ENCODE measurements around the gene AMDHD2. TPM values are rescaled to one million over a fixed set of nuclear protein-coding genes. Genes with fewer than 3 reads are reported as not detected.

The AMDHD2 gene
- total and polyA plus RNA-seq, 4 donors, result 7.5 to 25.3 (median 15.7) TPM

- peak overlapping the region; percentile 6 to 33 for H3K27ac ChIP-seq (ENCODE audit: low read depth in 1 of 2, low read length in 2 of 2)
- peak overlapping the region; percentile 18 to 87 (median 76) for H3K4me3 ChIP-seq (ENCODE audit: low read depth in 1 of 3, low read length in 3 of 3)
- H3K9ac ChIP-seq (ENCODE audit: low read depth in 1 of 2, low read length in 2 of 2), result no peak overlapping the region
- no peaks in the 10 kb centered on the region for H3K27me3 ChIP-seq (ENCODE audit: control insufficient read depth in 4 of 4, insufficient read depth in 4 of 4, low read length in 3 of 4)
- 8% methylated on average over 55 of the region's 55 CpGs for WGBS
- peaks cover 30 to 62% (median 47%) of the 10 kb centered on the region in 4 donors for H3K4me1 ChIP-seq (ENCODE audit: control insufficient read depth in 4 of 4, insufficient read depth in 4 of 4, low read length in 3 of 4)
- H3K36me3 ChIP-seq (ENCODE audit: control insufficient read depth in 4 of 4, insufficient read depth in 3 of 4, low read depth in 1 of 4, low read length in 3 of 4), result no peaks in the 10 kb centered on the region
- no peaks in the 10 kb centered on the region for H3K9me3 ChIP-seq (ENCODE audit: control insufficient read depth in 4 of 4, low read length in 3 of 4)
- no peak for DNase-seq (ENCODE audit: low spot score)
- no peak for TF ChIP-seq HNF4A (conservative IDR thresholded peaks at IDR 0.05)
- TF ChIP-seq FOXA2 (IDR thresholded peaks at IDR 0.05), result no peak
- TF ChIP-seq GABPA (IDR thresholded peaks at IDR 0.05 in 1 of 2, conservative IDR thresholded peaks at IDR 0.05 in 1 of 2), result no peak
- no peak for TF ChIP-seq RAD21 (IDR thresholded peaks at IDR 0.05)
- TF ChIP-seq SP1 (IDR thresholded peaks at IDR 0.05), result no peak
- TF ChIP-seq YY1 (IDR thresholded peaks at IDR 0.05), result no peak
- TF ChIP-seq HNF4G (IDR thresholded peaks at IDR 0.05), result no peak
- TF ChIP-seq RXRA (IDR thresholded peaks at IDR 0.05), result no peak
- TF ChIP-seq FOXA1 (IDR thresholded peaks at IDR 0.05), result no peak
- TF ChIP-seq, protein P1, sequence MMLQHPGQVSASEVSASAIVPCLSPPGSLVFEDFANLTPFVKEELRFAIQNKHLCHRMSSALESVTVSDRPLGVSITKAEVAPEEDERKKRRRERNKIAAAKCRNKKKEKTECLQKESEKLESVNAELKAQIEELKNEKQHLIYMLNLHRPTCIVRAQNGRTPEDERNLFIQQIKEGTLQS (IDR thresholded peaks at IDR 0.05), result no peak
- TF ChIP-seq, protein P2, sequence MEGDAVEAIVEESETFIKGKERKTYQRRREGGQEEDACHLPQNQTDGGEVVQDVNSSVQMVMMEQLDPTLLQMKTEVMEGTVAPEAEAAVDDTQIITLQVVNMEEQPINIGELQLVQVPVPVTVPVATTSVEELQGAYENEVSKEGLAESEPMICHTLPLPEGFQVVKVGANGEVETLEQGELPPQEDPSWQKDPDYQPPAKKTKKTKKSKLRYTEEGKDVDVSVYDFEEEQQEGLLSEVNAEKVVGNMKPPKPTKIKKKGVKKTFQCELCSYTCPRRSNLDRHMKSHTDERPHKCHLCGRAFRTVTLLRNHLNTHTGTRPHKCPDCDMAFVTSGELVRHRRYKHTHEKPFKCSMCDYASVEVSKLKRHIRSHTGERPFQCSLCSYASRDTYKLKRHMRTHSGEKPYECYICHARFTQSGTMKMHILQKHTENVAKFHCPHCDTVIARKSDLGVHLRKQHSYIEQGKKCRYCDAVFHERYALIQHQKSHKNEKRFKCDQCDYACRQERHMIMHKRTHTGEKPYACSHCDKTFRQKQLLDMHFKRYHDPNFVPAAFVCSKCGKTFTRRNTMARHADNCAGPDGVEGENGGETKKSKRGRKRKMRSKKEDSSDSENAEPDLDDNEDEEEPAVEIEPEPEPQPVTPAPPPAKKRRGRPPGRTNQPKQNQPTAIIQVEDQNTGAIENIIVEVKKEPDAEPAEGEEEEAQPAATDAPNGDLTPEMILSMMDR (IDR thresholded peaks at IDR 0.05; ENCODE audit: low read depth, low read length, missing input control), result no peak
- no peak for TF ChIP-seq ZBTB33 (IDR thresholded peaks at IDR 0.05)
Measured at GRCh38 chr16:2475413-2476344, 44.5 kb upstream of the AMDHD2 start.

- Histone ChIP-seq H3K36me3 (ENCODE audit: control insufficient read depth in 4 of 4, insufficient read depth in 3 of 4, low read depth in 1 of 4, low read length in 3 of 4) (no peaks in the 10 kb centered on the region), H3K9ac (ENCODE audit: low read depth in 1 of 2, low read length in 2 of 2) (no peak overlapping the region), H3K27ac (ENCODE audit: low read depth in 1 of 2, low read length in 2 of 2) (no peak overlapping the region), H3K4me1 (ENCODE audit: control insufficient read depth in 4 of 4, insufficient read depth in 4 of 4, low read length in 3 of 4) (peaks cover 27 to 60% (median 45%) of the 10 kb centered on the region in 4 donors), H3K9me3 (ENCODE audit: control insufficient read depth in 4 of 4, low read length in 3 of 4) (no peaks in the 10 kb centered on the region), H3K27me3 (ENCODE audit: control insufficient read depth in 4 of 4, insufficient read depth in 4 of 4, low read length in 3 of 4) (no peaks in the 10 kb centered on the region), H3K4me3 (ENCODE audit: low read depth in 1 of 3, low read length in 3 of 3) (no peak overlapping the region)
- no peak for DNase-seq (ENCODE audit: low spot score)
- 82% methylated on average over 9 of the region's 9 CpGs for WGBS
- no peak for TF ChIP-seq HNF4G (IDR thresholded peaks at IDR 0.05)
- TF ChIP-seq NR2F2 (IDR thresholded peaks at IDR 0.05), result no peak
- TF ChIP-seq, protein P2 (IDR thresholded peaks at IDR 0.05; ENCODE audit: low read depth, low read length, missing input control), result no peak
- TF ChIP-seq YY1 (IDR thresholded peaks at IDR 0.05), result no peak
- TF ChIP-seq FOXA2 (IDR thresholded peaks at IDR 0.05), result no peak
- TF ChIP-seq HNF4A (conservative IDR thresholded peaks at IDR 0.05), result no peak
- no peak for TF ChIP-seq RXRA (IDR thresholded peaks at IDR 0.05)
- TF ChIP-seq SP1 (IDR thresholded peaks at IDR 0.05), result no peak
- TF ChIP-seq, protein P1 (IDR thresholded peaks at IDR 0.05), result no peak
- no peak for TF ChIP-seq EGR1 (IDR thresholded peaks at IDR 0.05; ENCODE audit: low read depth in 2 of 2)
- no peak for TF ChIP-seq FOXA1 (IDR thresholded peaks at IDR 0.05)
- no peak for TF ChIP-seq JUND (IDR thresholded peaks at IDR 0.05)
- TF ChIP-seq RAD21 (IDR thresholded peaks at IDR 0.05), result no peak
- no peak for TF ChIP-seq ZBTB33 (IDR thresholded peaks at IDR 0.05)
- TF ChIP-seq, protein P3, sequence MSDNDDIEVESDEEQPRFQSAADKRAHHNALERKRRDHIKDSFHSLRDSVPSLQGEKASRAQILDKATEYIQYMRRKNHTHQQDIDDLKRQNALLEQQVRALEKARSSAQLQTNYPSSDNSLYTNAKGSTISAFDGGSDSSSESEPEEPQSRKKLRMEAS (IDR thresholded peaks at IDR 0.05), result no peak
- no peak for TF ChIP-seq GABPA (IDR thresholded peaks at IDR 0.05 in 1 of 2, conservative IDR thresholded peaks at IDR 0.05 in 1 of 2)
Measured at GRCh38 chr16:2476345-2476720, 43.8 kb upstream of the AMDHD2 start.

Data from liver (tissue), 9 donors.